Stimulated activated CD8-positive, alpha-beta memory T cell treated with anti-CD3 and anti-CD28 coated beads, Interleukin-15, amount 100 ng/mL, for 4 hours (primary cell): Measurements from ENCODE around the gene MYO7B.

Source experiments
- DNase-seq, 2 donors: peaks; one replicate each; pipeline ENCODE4 v3.0.0-alpha.2; 2020; ENCODE audit warnings: low read depth in 2 of 2

The MYO7B gene

GRCh38 chr2:127608061-127609030 lies 72.9 kb downstream of the MYO7B start:
- DNase-seq = no peak

GRCh38 chr2:127609031-127609751 lies 73.7 kb downstream of the MYO7B start:
- DNase-seq = no peak

GRCh38 chr2:127609818-127610217 lies 74.3 kb downstream of the MYO7B start:
- no peak for DNase-seq

GRCh38 chr2:127610561-127610960 lies 75.1 kb downstream of the MYO7B start:
- no peak for DNase-seq

GRCh38 chr2:127611076-127611925 lies 75.8 kb downstream of the MYO7B start:
- DNase-seq = no peak

GRCh38 chr2:127612111-127612822 lies 76.8 kb downstream of the MYO7B start:
- DNase-seq = no peak

- DNase-seq = no peak
These were observed 78.8 kb downstream of the MYO7B start for GRCh38 chr2:127614246-127614645.

GRCh38 chr2:127614731-127615130 lies 79.2 kb downstream of the MYO7B start:
- no peak for DNase-seq

GRCh38 chr2:127615511-127616166 lies 80.2 kb downstream of the MYO7B start:
- DNase-seq = no peak

- no peak for DNase-seq
These were observed 83.2 kb downstream of the MYO7B start for GRCh38 chr2:127618551-127619202.

- DNase-seq = no peak
These were observed 83.7 kb downstream of the MYO7B start for GRCh38 chr2:127619203-127619590.

GRCh38 chr2:127619877-127620705 lies 84.6 kb downstream of the MYO7B start:
- DNase-seq = no peak

GRCh38 chr2:127620866-127621265 lies 85.4 kb downstream of the MYO7B start:
- DNase-seq = no peak

- no peak for DNase-seq
These were observed 86.5 kb downstream of the MYO7B start for GRCh38 chr2:127621981-127622431.

- no peak for DNase-seq
These were observed 87.3 kb downstream of the MYO7B start for GRCh38 chr2:127622561-127623387.

GRCh38 chr2:127623388-127624319 lies 88.2 kb downstream of the MYO7B start:
- no peak for DNase-seq

GRCh38 chr2:127624320-127624755 lies 88.9 kb downstream of the MYO7B start:
- no peak for DNase-seq
